SK-N-SH (cell line): ENCODE results near the gene UBE2D2. TPM values are rescaled to one million over a fixed set of nuclear protein-coding genes. Genes with fewer than 3 reads are reported as not detected.

Source experiments
- CTCF ChIA-PET: fragments of 300-600, 350-600 bp; formaldehyde crosslinking; extraction: SDS; loops from one replicate; lab custom pipeline; 2021; lab: Yijun Ruan, JAX
- POLR2A ChIA-PET: fragments of 350-600 bp; sonication (Branson Sonifier 250); formaldehyde crosslinking; extraction: SDS; loops from one replicate; lab custom pipeline; 2020; ENCODE audit warnings: antibody characterized with exemption, inconsistent platforms; lab: Yijun Ruan, JAX
- DNase-seq: peaks from one replicate; pipeline ENCODE4 v3.0.0; 2012
- H2AFZ ChIP-seq: fragments of 200-600 bp; sonication (generic); 2 replicates; pipeline ENCODE4 v1.8.1; 2016; ENCODE audit warnings: antibody characterized with exemption, mild to moderate bottlenecking, low read depth
- H3F3A ChIP-seq: fragments of 200-600 bp; sonication (generic); replicated peaks from 2 replicates; pipeline ENCODE3; 2016; ENCODE audit warnings: antibody characterized with exemption, mild to moderate bottlenecking; ENCODE audit not compliant: insufficient read depth
- H3K27ac ChIP-seq, 2 experiments: fragments of 200-500 bp in 1 of 2; fragments of 200-600 bp in 1 of 2; sonication (Bioruptor generic) in 1 of 2; sonication (generic), shearing (Covaris generic) in 1 of 2; 2 replicates each; pipeline versions ENCODE4 v1.5.1 to v1.6.1; 2014 to 2016; ENCODE audit warnings: low read depth in 2 of 2, inconsistent platforms in 1 of 2, low read length in 1 of 2, mild to moderate bottlenecking in 1 of 2, mixed read lengths in 1 of 2
- H3K27me3 ChIP-seq: fragments of 200-600 bp; sonication (generic), shearing (Covaris generic); 2 replicates; pipeline ENCODE4 v1.6.1; 2016; ENCODE audit warnings: mixed run types; ENCODE audit not compliant: insufficient read depth
- H3K36me3 ChIP-seq, 2 experiments: fragments of 200-500 bp in 1 of 2; fragments of 200-600 bp in 1 of 2; sonication (Bioruptor generic) in 1 of 2; sonication (generic) in 1 of 2; replicated peaks in 1 of 2; 2 replicates each; pipeline versions ENCODE3 to v1.5.1; 2014 to 2016; ENCODE audit warnings: low read length in 1 of 2, mild to moderate bottlenecking in 1 of 2; ENCODE audit not compliant: insufficient read depth in 2 of 2, control insufficient read depth in 1 of 2
- H3K4me1 ChIP-seq, 2 experiments: fragments of 200-500 bp in 1 of 2; fragments of 200-600 bp in 1 of 2; sonication (Bioruptor generic) in 1 of 2; sonication (generic), shearing (Covaris generic) in 1 of 2; 2 replicates each; pipeline versions ENCODE4 v1.5.1 to v1.6.1; 2014 to 2016; ENCODE audit warnings: low read depth in 1 of 2, low read length in 1 of 2, mixed run types in 1 of 2; ENCODE audit not compliant: insufficient read depth in 2 of 2, control insufficient read depth in 1 of 2
- H3K4me2 ChIP-seq: fragments of 200-600 bp; sonication (generic), shearing (Covaris generic); 2 replicates; pipeline ENCODE4 v1.6.1; 2017; ENCODE audit warnings: mixed run types
- H3K4me3 ChIP-seq, 2 experiments: fragments of 200-500 bp in 1 of 2; fragments of 200-600 bp in 1 of 2; sonication (Bioruptor generic) in 1 of 2; sonication (generic), shearing (Covaris generic) in 1 of 2; 2 replicates each; pipeline versions ENCODE4 v1.5.1 to v1.8.1; 2014 to 2016; ENCODE audit warnings: low read depth in 2 of 2, inconsistent platforms in 1 of 2, low read length in 1 of 2, mild to moderate bottlenecking in 1 of 2, mixed read lengths in 1 of 2, moderate library complexity in 1 of 2
- H3K79me2 ChIP-seq: fragments of 200-600 bp; sonication (generic); 2 replicates; pipeline ENCODE4 v1.8.1; 2017; ENCODE audit warnings: mild to moderate bottlenecking; ENCODE audit not compliant: insufficient read depth
- H3K9ac ChIP-seq: fragments of 200-600 bp; sonication (generic); 2 replicates; pipeline ENCODE4 v1.6.1; 2017; ENCODE audit warnings: mixed run types
- H3K9me2 ChIP-seq: fragments of 200-600 bp; sonication (generic); 2 replicates; pipeline ENCODE4 v1.6.1; 2017; ENCODE audit warnings: mixed run types
- H3K9me3 ChIP-seq: fragments of 200-600 bp; sonication (generic); 2 replicates; pipeline ENCODE4 v1.6.1; 2017; ENCODE audit warnings: mixed run types, mild to moderate bottlenecking, moderate library complexity
- H4K20me1 ChIP-seq: fragments of 200-600 bp; sonication (generic); 2 replicates; pipeline ENCODE4 v1.6.1; 2017; ENCODE audit warnings: mild to moderate bottlenecking, mixed run types; ENCODE audit not compliant: insufficient read depth
- EP300 ChIP-seq, 2 experiments: IDR thresholded peaks; 2 replicates each; pipeline versions ENCODE4 v1.4.0 to v1.6.1; 2012; ENCODE audit warnings: borderline replicate concordance in 1 of 2, low read depth in 1 of 2, low read length in 1 of 2
- MXI1 ChIP-seq: IDR thresholded peaks from 2 replicates; pipeline ENCODE4 v1.6.1; 2012; ENCODE audit warnings: mild to moderate bottlenecking, low read depth, low read length, improper control_type of control experiment
- NFIC ChIP-seq: IDR thresholded peaks from 2 replicates; pipeline ENCODE4 v1.4.0; 2012; ENCODE audit warnings: borderline replicate concordance
- TCF12 ChIP-seq: IDR thresholded peaks from 2 replicates; pipeline ENCODE4 v1.4.0; 2012
- WGBS: methylation state at CpG from one replicate; pipeline ENCODE4 v1.1.6; 2017; ENCODE audit warnings: low lambda C conversion rate; 5-methylcytosine and 5-hydroxymethylcytosine counted together
- polyA plus RNA-seq, 3 experiments: library from polyadenylated mRNA; depleted of rRNA; stranded (reverse); fragments of >200 nt; gene quantifications; 2 replicates each; pipeline ENCODE4 v1.2.3, GENCODE V29; 2012
- TF ChIP-seq, protein P1 (sequence below): fragments of 200-600 bp; sonication (generic); IDR thresholded peaks from 2 replicates; pipeline ENCODE4 v1.6.1; 2017; ENCODE audit warnings: antibody characterized with exemption, mild to moderate bottlenecking, moderate library complexity
- TF ChIP-seq, protein P2 (sequence below): fragments of 150-350 bp; IDR thresholded peaks from 2 replicates; pipeline ENCODE4 v1.6.1; 2016; ENCODE audit warnings: mild to moderate bottlenecking, low read depth, low read length

The UBE2D2 gene
- polyA plus RNA-seq, 1 of the 3 experiments (the other 2 are of a cell fraction), result 24.5 TPM

DNA sequence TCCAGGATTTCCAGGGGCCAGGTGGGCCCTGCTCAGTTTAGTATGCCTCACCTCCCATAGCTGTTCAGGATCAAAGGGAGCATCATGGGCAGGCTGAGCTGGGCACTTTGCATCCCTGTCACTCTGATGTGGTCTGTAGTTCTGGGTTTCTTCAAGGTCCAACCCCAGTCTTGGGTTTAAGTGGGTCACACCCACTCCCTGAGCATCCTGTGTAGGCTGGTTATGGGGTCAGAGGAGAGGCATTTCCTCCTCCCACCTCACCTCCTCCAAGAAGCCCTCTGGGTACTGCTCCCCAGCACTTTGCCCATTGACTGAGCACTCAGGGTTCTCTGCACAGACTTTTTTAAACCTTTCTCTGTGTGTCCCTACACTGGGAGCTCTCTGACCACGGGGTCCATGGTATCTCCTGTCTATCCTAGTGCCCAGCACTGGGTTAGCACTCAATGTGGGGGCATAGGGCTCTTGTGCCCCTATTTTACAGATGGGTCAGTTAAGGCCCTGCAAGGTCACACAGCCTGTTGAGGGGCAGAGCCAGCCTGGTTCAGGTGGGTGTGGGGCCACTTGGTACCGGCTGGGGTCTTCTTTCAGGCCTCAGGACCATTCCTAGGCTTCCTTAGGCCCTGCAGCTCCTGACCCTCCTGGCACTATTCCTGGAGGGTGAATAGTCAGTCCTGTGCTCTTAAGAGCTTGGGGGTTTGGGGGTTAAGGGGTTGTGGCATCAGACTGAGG lies 106.0 kb downstream of the UBE2D2 start:
- Histone ChIP-seq H3K4me1 (peaks cover 69 to 95% of the 10 kb centered on the region in 2 experiments), H4K20me1 (peaks cover 56% of the 10 kb centered on the region), H3K9me3 (no peaks in the 10 kb centered on the region), H3K27me3 (no peaks in the 10 kb centered on the region), H3F3A (peaks cover 37% of the 10 kb centered on the region), H3K9ac (peak overlapping the region; percentile 84), H3K27ac (peak overlapping the region; percentile 92 to 99), H3K4me2 (peak overlapping the region; percentile 91), H3K9me2 (no peaks in the 10 kb centered on the region), H3K79me2 (peaks cover 99% of the 10 kb centered on the region), H3K36me3 (peaks cover 0 to 5% of the 10 kb centered on the region in 2 experiments), H2AFZ (no peak overlapping the region), H3K4me3 (no peak overlapping the region)
- ChIA-PET CTCF (interaction anchor here (1.0 to 20.6 kb wide), 6 partner anchors 17 to 100 kb away, joined by 3 to 204 read pairs (median 16); partner anchors contain the start of gene CXXC5), POLR2A (interaction anchor here (0.8 to 5.3 kb wide), 7 partner anchors 10 to 374 kb away, joined by 3 to 34 read pairs (median 5); partner anchors contain the start of gene CXXC5)
- TF ChIP-seq TCF12, result 0 out of 2 replicates have a peak, but pooled peaks have one; percentile 10
- TF ChIP-seq, protein P1, sequence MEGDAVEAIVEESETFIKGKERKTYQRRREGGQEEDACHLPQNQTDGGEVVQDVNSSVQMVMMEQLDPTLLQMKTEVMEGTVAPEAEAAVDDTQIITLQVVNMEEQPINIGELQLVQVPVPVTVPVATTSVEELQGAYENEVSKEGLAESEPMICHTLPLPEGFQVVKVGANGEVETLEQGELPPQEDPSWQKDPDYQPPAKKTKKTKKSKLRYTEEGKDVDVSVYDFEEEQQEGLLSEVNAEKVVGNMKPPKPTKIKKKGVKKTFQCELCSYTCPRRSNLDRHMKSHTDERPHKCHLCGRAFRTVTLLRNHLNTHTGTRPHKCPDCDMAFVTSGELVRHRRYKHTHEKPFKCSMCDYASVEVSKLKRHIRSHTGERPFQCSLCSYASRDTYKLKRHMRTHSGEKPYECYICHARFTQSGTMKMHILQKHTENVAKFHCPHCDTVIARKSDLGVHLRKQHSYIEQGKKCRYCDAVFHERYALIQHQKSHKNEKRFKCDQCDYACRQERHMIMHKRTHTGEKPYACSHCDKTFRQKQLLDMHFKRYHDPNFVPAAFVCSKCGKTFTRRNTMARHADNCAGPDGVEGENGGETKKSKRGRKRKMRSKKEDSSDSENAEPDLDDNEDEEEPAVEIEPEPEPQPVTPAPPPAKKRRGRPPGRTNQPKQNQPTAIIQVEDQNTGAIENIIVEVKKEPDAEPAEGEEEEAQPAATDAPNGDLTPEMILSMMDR, result no peak
- DNase-seq, result no peak
- WGBS, result 68% methylated on average over 2 of the region's 2 CpGs

DNA sequence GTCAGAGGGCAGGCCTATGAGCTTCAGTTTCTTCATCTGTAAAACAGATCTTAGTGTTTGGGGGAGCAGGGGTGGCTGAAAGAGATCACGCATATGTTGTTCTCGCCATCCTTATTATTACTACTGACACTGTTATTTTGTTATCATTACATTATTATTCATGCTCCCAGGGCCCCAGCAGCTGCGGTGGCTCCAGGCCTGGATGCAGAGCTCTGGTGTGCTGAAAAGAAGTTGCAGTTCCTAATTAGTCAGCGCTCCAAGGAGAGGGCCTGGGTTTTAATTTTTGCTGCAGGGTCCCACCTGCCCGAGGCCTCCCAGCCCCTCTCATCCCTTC lies 106.6 kb downstream of the UBE2D2 start:
- WGBS, result 29% methylated on average over 5 of the region's 5 CpGs
- Histone ChIP-seq H3K9me3 (no peaks in the 10 kb centered on the region), H3K9me2 (no peaks in the 10 kb centered on the region), H3K4me3 (peak overlapping the region; percentile 32 to 60), H3K9ac (peak overlapping the region; percentile 84), H3K79me2 (peaks cover 99% of the 10 kb centered on the region), H3F3A (peaks cover 37% of the 10 kb centered on the region), H3K36me3 (peaks cover 0 to 2% of the 10 kb centered on the region in 2 experiments), H4K20me1 (peaks cover 61% of the 10 kb centered on the region), H2AFZ (peak overlapping the region; percentile 79; the same call in 1 of the 2 replicates), H3K4me2 (peak overlapping the region; percentile 91), H3K27me3 (no peaks in the 10 kb centered on the region), H3K27ac (peak overlapping the region; percentile 92 to 99), H3K4me1 (peaks cover 69 to 95% of the 10 kb centered on the region in 2 experiments)
- ChIA-PET POLR2A (interaction anchor here (1.0 to 5.3 kb wide), 6 partner anchors 10 to 374 kb away, joined by 3 to 34 read pairs (median 7); partner anchors contain the start of gene CXXC5), CTCF (interaction anchor here (1.0 to 20.6 kb wide), 6 partner anchors 17 to 100 kb away, joined by 6 to 204 read pairs (median 16); no protein-coding TSS in a partner anchor)
- 0 out of 2 replicates have a peak, but pooled peaks have one; percentile 4 for TF ChIP-seq NFIC
- TF ChIP-seq TCF12, result peak; percentile 25; the same call in 1 of the 2 replicates
- TF ChIP-seq, protein P2, sequence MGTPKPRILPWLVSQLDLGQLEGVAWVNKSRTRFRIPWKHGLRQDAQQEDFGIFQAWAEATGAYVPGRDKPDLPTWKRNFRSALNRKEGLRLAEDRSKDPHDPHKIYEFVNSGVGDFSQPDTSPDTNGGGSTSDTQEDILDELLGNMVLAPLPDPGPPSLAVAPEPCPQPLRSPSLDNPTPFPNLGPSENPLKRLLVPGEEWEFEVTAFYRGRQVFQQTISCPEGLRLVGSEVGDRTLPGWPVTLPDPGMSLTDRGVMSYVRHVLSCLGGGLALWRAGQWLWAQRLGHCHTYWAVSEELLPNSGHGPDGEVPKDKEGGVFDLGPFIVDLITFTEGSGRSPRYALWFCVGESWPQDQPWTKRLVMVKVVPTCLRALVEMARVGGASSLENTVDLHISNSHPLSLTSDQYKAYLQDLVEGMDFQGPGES, result no peak
- 0 out of 2 replicates have a peak, but pooled peaks have one; percentile 26 for TF ChIP-seq MXI1
- peak in 1 of 2 experiments; percentile 2; a peak in 1 of 4 replicates for TF ChIP-seq EP300 (IDR thresholded peaks at IDR 0.05; ENCODE audit: borderline replicate concordance in 1 of 2, low read depth in 1 of 2, low read length in 1 of 2)
- peak; percentile 59 for DNase-seq
